Lower lobe of right lung (tissue), 2 donors: ENCODE data around the gene SH2B3. TPM values are rescaled to one million over a fixed set of nuclear protein-coding genes. Genes with fewer than 3 reads are reported as not detected.

ENCODE experiments used
- ATAC-seq, 2 donors: fragments of 200-7000 bp; cut with Tn5 transposase; one replicate each; pipeline ENCODE4 v1.9.1; 2020 to 2022; ENCODE audit warnings: mild to moderate bottlenecking in 2 of 2, moderate library complexity in 2 of 2
- DNase-seq: peaks from one replicate; pipeline ENCODE4 v3.0.0-alpha.2; 2020
- H3K27ac ChIP-seq: fragments of 200-600 bp; one replicate; pipeline ENCODE4 v1.8.0; 2022
- H3K27me3 ChIP-seq: fragments of 200-600 bp; one replicate; pipeline ENCODE4 v1.8.0; 2022; ENCODE audit warnings: low read depth
- H3K36me3 ChIP-seq: fragments of 200-600 bp; one replicate; pipeline ENCODE4 v1.8.0; 2022; ENCODE audit warnings: mild to moderate bottlenecking
- H3K4me1 ChIP-seq: fragments of 200-600 bp; one replicate; pipeline ENCODE4 v1.8.0; 2022
- H3K4me3 ChIP-seq: fragments of 200-600 bp; one replicate; pipeline ENCODE4 v1.8.0; 2022; ENCODE audit warnings: mild to moderate bottlenecking
- H3K9me3 ChIP-seq: fragments of 200-600 bp; one replicate; pipeline ENCODE4 v1.8.0; 2022
- intact Hi-C: fragments of 100-400 bp; cut with DNase I; formaldehyde crosslinking; loops from one replicate; pipeline ENCODE4 v1.11.0; 2022
- total RNA-seq: library from RNA; stranded (reverse); fragmentation: NEBNext Ultra II Directional; extraction: Animal tissue kit (Norgen Biotek cat#: 25700); gene quantifications from one replicate; pipeline ENCODE4 v1.2.1, GENCODE V29; 2021
- TF ChIP-seq, protein P1 (sequence below): fragments of 200-600 bp; IDR thresholded peaks from one replicate; pipeline ENCODE4 v1.8.0; 2022; ENCODE audit warnings: antibody characterized with exemption, mild to moderate bottlenecking
- donor health status: DM: no; HTN: yes; CAD: no; lungs with severe emphysema.

The SH2B3 gene
- total RNA-seq, 1 donor from 2014 or later, result 49.5 TPM

DNA sequence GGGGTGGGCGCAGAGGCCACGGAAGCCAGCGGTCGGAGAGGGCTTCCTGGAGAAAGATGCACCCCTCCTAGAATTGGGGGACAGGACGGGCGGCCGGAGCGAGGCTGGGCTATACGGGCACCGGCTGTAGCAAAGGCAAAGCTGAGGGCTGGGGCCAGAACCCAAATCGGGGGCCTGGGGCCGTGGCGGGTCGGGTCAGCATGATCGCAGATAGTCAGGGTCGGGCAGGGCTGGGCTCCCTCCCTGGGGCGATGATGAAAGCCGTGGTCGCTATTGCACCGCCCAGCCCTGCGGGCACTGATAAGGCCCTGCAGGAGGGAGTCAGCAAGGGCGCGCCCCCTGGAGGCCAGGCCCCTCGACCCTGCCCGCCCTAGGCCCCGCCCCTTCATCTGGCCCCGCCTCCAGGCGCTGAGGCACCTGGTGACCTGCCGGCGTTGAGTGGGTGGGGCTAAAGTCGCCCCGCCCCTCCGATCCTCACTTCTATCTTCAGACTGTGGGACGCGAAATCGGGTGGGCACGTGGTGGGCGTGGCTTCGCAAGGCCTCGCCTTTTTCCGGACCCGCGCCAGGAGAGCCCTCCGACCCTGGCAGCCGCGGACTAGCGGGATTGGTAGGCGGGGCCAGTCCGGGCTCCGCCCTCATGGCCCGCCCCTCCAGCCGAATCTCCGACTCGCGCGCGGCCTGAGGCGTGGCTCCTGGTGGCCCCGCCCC lies 419 bp upstream of the SH2B3 start:
- Histone ChIP-seq H3K4me1 (peaks cover 67% of the 10 kb centered on the region), H3K9me3 (no peaks in the 10 kb centered on the region), H3K4me3 (peak overlapping the region; percentile 93), H3K27me3 (no peaks in the 10 kb centered on the region), H3K36me3 (no peaks in the 10 kb centered on the region), H3K27ac (peak overlapping the region; percentile 95)
- TF ChIP-seq, protein P1, sequence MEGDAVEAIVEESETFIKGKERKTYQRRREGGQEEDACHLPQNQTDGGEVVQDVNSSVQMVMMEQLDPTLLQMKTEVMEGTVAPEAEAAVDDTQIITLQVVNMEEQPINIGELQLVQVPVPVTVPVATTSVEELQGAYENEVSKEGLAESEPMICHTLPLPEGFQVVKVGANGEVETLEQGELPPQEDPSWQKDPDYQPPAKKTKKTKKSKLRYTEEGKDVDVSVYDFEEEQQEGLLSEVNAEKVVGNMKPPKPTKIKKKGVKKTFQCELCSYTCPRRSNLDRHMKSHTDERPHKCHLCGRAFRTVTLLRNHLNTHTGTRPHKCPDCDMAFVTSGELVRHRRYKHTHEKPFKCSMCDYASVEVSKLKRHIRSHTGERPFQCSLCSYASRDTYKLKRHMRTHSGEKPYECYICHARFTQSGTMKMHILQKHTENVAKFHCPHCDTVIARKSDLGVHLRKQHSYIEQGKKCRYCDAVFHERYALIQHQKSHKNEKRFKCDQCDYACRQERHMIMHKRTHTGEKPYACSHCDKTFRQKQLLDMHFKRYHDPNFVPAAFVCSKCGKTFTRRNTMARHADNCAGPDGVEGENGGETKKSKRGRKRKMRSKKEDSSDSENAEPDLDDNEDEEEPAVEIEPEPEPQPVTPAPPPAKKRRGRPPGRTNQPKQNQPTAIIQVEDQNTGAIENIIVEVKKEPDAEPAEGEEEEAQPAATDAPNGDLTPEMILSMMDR, result peak; percentile 68
- intact Hi-C loops, result no loop called here
- DNase-seq (peak; percentile 97), ATAC-seq (peak; percentile 94 to 95)

DNA sequence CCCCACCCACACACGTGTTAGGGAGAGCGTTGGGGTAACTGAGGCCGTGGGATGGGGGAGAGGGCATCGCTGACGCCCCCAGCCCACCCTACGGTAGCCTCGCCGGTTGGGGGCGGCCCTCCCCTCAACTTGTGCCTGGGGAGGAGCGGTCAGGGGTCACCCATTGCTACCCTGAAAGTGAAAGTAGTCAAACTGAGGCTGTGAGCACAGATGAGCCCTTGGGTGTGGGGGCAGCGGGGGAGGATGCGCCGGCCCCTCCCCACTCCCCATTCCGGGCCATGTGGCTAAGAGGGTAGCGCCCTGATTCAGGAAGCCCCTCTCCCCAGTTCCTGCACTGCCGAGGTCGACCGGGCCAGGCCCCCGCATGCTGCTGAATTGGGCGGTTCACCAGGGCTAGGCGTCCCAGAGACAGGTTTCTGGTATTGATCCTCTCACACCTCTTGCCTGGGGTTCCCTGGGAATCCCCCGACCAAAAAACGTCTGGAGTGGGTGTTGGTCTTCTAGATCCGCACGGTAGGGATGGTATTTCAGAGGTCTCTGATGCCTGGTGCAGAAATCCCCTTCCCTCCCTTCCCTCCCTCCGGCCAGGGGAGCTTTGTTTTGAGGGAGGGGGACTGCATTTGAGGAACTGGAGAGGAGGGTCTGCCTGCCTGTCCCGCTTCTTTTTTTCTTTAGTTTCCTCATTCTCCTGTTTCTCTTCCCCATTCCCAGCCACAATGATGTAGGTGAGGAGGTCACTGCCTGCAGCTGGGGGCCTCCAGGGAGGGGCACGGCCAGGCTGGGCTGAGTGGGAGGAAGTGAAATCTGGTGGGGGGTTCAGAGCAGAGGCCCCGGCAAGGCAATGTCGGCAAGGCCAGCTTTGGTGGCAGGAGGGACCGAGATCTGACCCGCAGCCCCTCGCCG lies 1.0 kb downstream of the SH2B3 start:
- Histone ChIP-seq H3K27me3 (no peaks in the 10 kb centered on the region), H3K36me3 (no peaks in the 10 kb centered on the region), H3K27ac (peak overlapping the region; percentile 95), H3K4me3 (peak overlapping the region; percentile 93), H3K9me3 (no peaks in the 10 kb centered on the region), H3K4me1 (peaks cover 81% of the 10 kb centered on the region)
- TF ChIP-seq, protein P1, result no peak
- DNase-seq, result peak; percentile 78
- ATAC-seq, result no peak
- intact Hi-C loops, result no loop called here

DNA sequence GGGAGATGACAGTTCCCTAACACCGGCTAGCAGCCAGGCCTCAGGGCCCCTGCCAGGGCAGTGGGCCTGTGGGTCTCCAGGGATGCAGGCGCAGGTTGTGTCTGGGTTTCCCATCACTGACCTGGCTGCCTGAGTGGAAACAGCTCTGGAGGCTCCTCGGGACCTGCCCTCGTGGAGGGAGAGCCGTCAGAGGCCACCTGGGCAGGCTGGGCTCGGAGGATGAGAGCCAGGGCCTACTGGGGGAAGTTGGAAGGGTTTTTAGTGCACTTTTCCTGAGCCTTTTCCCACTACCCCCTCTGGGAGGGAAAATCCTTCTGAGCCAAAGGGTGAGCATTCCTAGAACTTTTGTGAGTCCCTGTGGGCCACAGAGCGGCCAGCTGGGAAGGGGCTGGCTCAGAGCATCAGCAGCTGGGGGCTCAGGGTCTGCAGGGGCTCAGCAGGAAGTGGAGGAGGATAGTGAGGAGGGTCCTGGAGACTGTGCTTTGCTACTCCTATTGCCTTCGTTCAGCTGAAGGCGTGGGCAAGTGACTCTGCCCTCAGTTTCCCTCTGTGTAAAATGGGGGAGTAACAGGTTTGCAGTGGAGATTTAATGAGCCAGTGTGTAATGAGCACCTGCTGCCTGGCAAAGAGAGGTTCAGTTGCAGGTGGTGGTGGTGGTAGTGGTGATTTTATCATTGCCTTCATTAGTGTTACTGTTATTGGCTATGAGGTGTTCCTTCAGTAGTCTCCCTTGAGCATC lies 1.8 kb downstream of the SH2B3 start:
- ATAC-seq (no peak), DNase-seq (no peak)
- peaks cover 87% of the 10 kb centered on the region for H3K4me1 ChIP-seq
- no peaks in the 10 kb centered on the region for H3K9me3 ChIP-seq
- no peaks in the 10 kb centered on the region for H3K27me3 ChIP-seq
- intact Hi-C loops, result no loop called here
- peak overlapping the region; percentile 95 for H3K27ac ChIP-seq
- H3K36me3 ChIP-seq, result no peaks in the 10 kb centered on the region
- peak overlapping the region; percentile 93 for H3K4me3 ChIP-seq
- TF ChIP-seq, protein P1, result no peak

DNA sequence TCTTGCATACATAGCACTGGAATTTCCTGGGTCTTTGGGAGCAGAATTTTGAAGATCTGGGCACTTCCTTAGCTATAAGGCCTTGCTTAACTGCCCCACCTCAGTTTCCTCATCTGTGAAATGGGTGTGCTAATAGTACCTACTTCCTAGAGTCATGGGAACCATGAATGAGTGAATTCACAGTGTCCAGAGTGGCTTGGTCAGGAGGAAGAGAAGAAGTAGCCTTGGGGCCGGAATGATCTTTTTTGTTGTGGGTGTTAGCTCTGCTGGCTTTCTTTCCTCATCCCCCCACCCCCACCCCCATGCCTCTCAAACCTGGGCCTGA lies 2.4 kb downstream of the SH2B3 start:
- H3K4me1 ChIP-seq, result peaks cover 87% of the 10 kb centered on the region
- no peaks in the 10 kb centered on the region for H3K36me3 ChIP-seq
- intact Hi-C loops, result no loop called here
- no peaks in the 10 kb centered on the region for H3K9me3 ChIP-seq
- DNase-seq, result no peak
- no peaks in the 10 kb centered on the region for H3K27me3 ChIP-seq
- peak overlapping the region; percentile 86 for H3K27ac ChIP-seq
- ATAC-seq, result no peak
- TF ChIP-seq, protein P1, result no peak
- peak overlapping the region; percentile 93 for H3K4me3 ChIP-seq

DNA sequence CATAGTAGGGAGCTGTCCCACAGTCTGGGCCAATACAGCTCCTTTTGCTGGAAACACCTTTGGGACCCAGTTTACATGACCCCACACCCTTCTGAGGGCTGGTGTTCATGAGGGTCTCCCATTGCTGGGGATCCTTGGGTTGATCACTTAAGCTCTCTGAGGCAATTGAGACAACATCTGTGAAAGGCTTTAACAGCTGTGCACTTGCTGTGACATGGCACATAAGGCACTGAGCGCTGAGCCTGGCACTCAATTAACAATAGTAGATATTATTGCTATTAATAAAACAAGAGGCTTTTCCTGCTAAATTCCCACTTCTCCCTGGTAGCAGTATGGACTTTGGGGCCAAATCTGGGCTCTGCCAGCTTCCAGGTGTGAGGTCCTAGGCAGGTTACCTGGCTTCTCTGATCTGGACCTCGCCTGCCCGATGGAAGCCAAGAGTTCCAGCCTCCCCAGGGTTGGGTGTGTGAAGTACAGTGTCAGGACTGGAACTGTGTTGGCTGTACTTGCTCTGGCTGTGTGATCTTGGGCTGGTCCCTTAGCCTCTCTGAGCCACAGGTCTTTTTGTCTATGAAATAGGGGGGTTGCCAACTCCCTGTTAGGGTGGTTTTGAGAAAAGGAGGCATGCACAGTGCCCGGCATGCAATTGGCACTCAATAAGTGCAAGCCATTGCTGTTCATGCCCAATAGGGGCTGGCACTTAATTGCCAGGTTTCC lies 3.1 kb downstream of the SH2B3 start:
- Histone ChIP-seq H3K36me3 (no peaks in the 10 kb centered on the region), H3K4me1 (peaks cover 87% of the 10 kb centered on the region), H3K27me3 (no peaks in the 10 kb centered on the region), H3K27ac (peak overlapping the region; percentile 86), H3K9me3 (no peaks in the 10 kb centered on the region), H3K4me3 (peak overlapping the region; percentile 93)
- TF ChIP-seq, protein P1, result no peak
- DNase-seq (no peak), ATAC-seq (no peak)
- intact Hi-C loops, result no loop called here
